Stomach (tissue), 9 donors: ENCODE measurements around the gene LILRA6. TPM values are rescaled to one million over a fixed set of nuclear protein-coding genes. Genes with fewer than 3 reads are reported as not detected.

Experiments used
- DNase-seq, 2 donors: peaks; one replicate each; pipeline versions ENCODE4 v3.0.0 to v3.0.0-alpha.2; 2013 to 2019
- H3K27ac ChIP-seq, 5 donors: fragments of 200-600 bp in 4 of 5; sonication (generic) in 4 of 5; one replicate each; pipeline ENCODE4 v1.5.1; 2013 to 2019; ENCODE audit warnings: mild to moderate bottlenecking in 1 of 5, moderate library complexity in 1 of 5
- H3K27me3 ChIP-seq, 3 donors: fragments of 200-600 bp; sonication (generic); one replicate each; pipeline ENCODE4 v1.5.1; 2017 to 2019; ENCODE audit warnings: mixed run types in 1 of 3
- H3K36me3 ChIP-seq, 4 donors: fragments of 200-600 bp; sonication (generic); 1 replicate in 3 of 4; 2 replicates in 1 of 4; pipeline ENCODE4 v1.5.1; 2016 to 2019
- H3K4me1 ChIP-seq, 4 donors: fragments of 200-600 bp; sonication (generic); one replicate each; pipeline ENCODE4 v1.5.1; 2016 to 2019
- H3K4me3 ChIP-seq, 4 donors: fragments of 200-600 bp; sonication (generic) in 3 of 4; one replicate each; pipeline ENCODE4 v1.5.1; 2016 to 2019; ENCODE audit warnings: mild to moderate bottlenecking in 1 of 4
- H3K9me3 ChIP-seq, 4 donors: fragments of 200-600 bp; sonication (generic); one replicate each; pipeline ENCODE4 v1.5.1; 2016 to 2019
- POLR2A ChIP-seq, 4 donors: fragments of 450-650 bp; IDR thresholded peaks; one replicate each; pipeline ENCODE4 v1.6.1; 2016; ENCODE audit warnings: antibody characterized with exemption in 4 of 4, control low read depth in 2 of 4, mild to moderate bottlenecking in 1 of 4, moderate library complexity in 1 of 4
- POLR2AphosphoS5 ChIP-seq, 3 donors: sonication (generic); formaldehyde crosslinking; IDR thresholded peaks; one replicate each; pipeline ENCODE4 v1.6.1; 2016; ENCODE audit warnings: antibody characterized with exemption in 3 of 3
- WGBS, 5 donors: extraction: QIAGEN DNeasy Blood & Tissue Kit in 3 of 5; methylation state at CpG; one replicate each; pipeline versions ENCODE4 v1.1.5 to v1.1.7; 2013 to 2018; 5-methylcytosine and 5-hydroxymethylcytosine counted together
- intact Hi-C: fragments of 100-400 bp; cut with DNase I; formaldehyde crosslinking; loops from one replicate; pipeline ENCODE4 v1.15.1; 2023; ENCODE audit warnings: low total_unique reads
- polyA plus RNA-seq, 3 donors: library from polyadenylated mRNA; stranded (reverse); fragments of 200-250 nt; gene quantifications; one replicate each; pipeline ENCODE4 v1.2.3, GENCODE V29; 2013
- small RNA-seq, 4 donors: library from RNA; depleted of rRNA; stranded (forward); fragments of <200 nt; gene quantifications; one replicate each; pipeline ENCODE3, GENCODE V24; 2016
- total RNA-seq, 5 donors: library from RNA; depleted of rRNA; stranded (reverse); fragments of >200 nt; gene quantifications; one replicate each; pipeline versions ENCODE4 v1.1.0 to v1.2.3, GENCODE V29; 2014 to 2016
- TF ChIP-seq, protein P1 (sequence below), 7 experiments: fragments of 450-650 bp in 4 of 7; fragments of 200-600 bp in 3 of 7; sonication (generic) in 3 of 7; IDR thresholded peaks; one replicate each; pipeline ENCODE4 v1.5.1; 2016 to 2019; ENCODE audit warnings: antibody characterized with exemption in 7 of 7, control low read depth in 2 of 7, mild to moderate bottlenecking in 1 of 7
- donor health status: healthy with polysubstance abuse.
- donor health status: Bipolar disorder and iron deficiency.
- donor health status: healthy.

The LILRA6 gene
- total and polyA plus RNA-seq, 8 donors: 0.20 to 3.8 (median 0.81) TPM; not detected in 1

DNA sequence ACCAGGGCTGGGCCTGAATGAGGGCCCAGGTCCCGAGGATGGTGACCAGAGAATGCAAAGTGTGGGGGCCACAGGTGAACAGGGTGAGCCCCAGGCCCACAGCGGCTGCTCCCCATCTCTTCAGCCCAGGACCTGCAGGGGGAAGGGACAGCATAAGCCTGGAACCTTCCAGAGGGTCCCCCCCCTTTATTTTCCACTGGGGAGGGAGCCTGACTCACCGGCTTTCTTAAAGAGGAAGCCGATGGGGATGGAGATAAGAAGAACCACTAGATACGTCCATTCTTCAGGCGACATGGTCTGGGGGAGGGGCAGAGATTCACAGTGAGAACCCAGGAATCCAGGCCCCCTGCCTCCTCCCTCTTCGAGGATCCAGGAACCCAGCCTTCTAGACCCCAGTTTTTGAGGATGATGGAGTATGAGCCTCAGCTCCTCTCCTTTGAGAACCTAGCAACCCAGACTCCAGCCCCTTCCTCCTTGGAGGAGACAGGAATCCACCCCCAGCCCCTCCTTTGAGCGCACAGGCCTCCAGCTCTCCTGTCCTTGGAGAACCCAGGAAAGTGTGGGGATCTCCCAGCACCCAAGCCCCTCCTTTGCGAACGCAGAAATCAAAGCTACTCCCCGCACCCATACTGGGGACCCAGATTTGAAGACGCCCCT, 54.2 kb downstream of the LILRA6 start:
- H3K4me3 ChIP-seq: peak overlapping the region; percentile 75 to 93 (median 84)
- DNase-seq: peak in 1 of 2 donors; percentile 47
- peaks cover 28 to 45% (median 40%) of the 10 kb centered on the region in 4 donors for H3K4me1 ChIP-seq
- H3K36me3 ChIP-seq: peaks cover 14 to 29% (median 22%) of the 10 kb centered on the region in 4 donors
- intact Hi-C loops: no loop called here
- H3K27ac ChIP-seq: peak overlapping the region; percentile 97 to 99 (median 99)
- H3K9me3 ChIP-seq: no peaks in the 10 kb centered on the region
- H3K27me3 ChIP-seq: no peaks in the 10 kb centered on the region
- 13 to 25% (median 19%) methylated on average over 12 of the region's 12 CpGs for whole genome bisulfite sequencing, 5 donors
- TF ChIP-seq, protein P1, sequence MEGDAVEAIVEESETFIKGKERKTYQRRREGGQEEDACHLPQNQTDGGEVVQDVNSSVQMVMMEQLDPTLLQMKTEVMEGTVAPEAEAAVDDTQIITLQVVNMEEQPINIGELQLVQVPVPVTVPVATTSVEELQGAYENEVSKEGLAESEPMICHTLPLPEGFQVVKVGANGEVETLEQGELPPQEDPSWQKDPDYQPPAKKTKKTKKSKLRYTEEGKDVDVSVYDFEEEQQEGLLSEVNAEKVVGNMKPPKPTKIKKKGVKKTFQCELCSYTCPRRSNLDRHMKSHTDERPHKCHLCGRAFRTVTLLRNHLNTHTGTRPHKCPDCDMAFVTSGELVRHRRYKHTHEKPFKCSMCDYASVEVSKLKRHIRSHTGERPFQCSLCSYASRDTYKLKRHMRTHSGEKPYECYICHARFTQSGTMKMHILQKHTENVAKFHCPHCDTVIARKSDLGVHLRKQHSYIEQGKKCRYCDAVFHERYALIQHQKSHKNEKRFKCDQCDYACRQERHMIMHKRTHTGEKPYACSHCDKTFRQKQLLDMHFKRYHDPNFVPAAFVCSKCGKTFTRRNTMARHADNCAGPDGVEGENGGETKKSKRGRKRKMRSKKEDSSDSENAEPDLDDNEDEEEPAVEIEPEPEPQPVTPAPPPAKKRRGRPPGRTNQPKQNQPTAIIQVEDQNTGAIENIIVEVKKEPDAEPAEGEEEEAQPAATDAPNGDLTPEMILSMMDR (IDR thresholded peaks at IDR 0.05): no peak
- no peak for TF ChIP-seq POLR2AphosphoS5 (IDR thresholded peaks at IDR 0.05)

DNA sequence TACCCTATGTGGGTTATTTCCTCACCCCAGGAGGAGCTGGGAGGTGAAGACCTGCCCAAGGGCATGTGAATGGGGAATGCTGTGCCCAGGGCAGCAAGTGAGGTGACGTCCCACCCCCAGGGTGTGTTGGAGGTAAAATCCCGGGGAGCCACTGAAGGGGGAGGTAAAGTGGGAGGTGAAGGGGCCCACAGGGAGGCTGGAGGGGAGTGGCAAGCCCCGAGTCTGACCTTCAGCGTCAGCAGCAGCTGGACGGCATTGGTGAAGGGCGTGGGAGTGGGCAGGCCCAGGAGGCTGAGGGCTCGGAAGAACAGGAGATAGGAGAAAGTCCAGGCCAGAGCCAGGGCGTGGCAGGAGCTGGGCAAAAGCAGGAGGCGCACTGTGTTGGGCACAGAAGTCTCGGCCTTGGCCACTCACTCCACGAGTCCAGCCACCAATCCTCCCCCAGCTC, 55.6 kb downstream of the LILRA6 start:
- DNase-seq: peak; percentile 59 to 91

More for the DNA sequence above, 55.6 kb downstream of the LILRA6 start:
- peaks cover 14 to 27% (median 21%) of the 10 kb centered on the region in 4 donors for H3K36me3 ChIP-seq
- H3K4me3 ChIP-seq: no peak overlapping the region
- TF ChIP-seq POLR2AphosphoS5 (IDR thresholded peaks at IDR 0.05): peak in 1 of 3 donors; percentile 18
- no peak for TF ChIP-seq POLR2A (IDR thresholded peaks at IDR 0.05)
- 40 to 73% (median 59%) methylated on average over 10 to 11 of the region's 11 CpGs for WGBS, 5 donors
- peaks cover 22 to 34% (median 30%) of the 10 kb centered on the region in 4 donors for H3K4me1 ChIP-seq
- intact Hi-C loops: no loop called here
- peak overlapping the region; percentile 26 to 99 (median 97) for H3K27ac ChIP-seq
- no peaks in the 10 kb centered on the region for H3K9me3 ChIP-seq
- no peaks in the 10 kb centered on the region for H3K27me3 ChIP-seq

Small RNA genes within 50 kb of the gene (small RNA-seq; reads per million reads assigned to genes)
- gene MIR4752: 0 reads per million in 4 donors
- gene RNU6-1307P: 0 reads per million in 4 donors

Other genes starting within 250 kb of the LILRA6 start
- not detected for gene VSTM1, start 178.9 kb downstream of the LILRA6 start, total RNA-seq
- not detected for gene VSTM1, start 178.9 kb downstream of the LILRA6 start, polyA plus RNA-seq
- gene TARM1, start 161.4 kb downstream of the LILRA6 start, total RNA-seq: not detected
- gene TARM1, start 161.4 kb downstream of the LILRA6 start, polyA plus RNA-seq: not detected
- gene OSCAR, start 142.0 kb downstream of the LILRA6 start, total RNA-seq: 1 to 10 TPM in 1 of 5 donors, under 1 TPM in 1, not detected in 3; 0.45 to 2.6 TPM
- under 1 TPM in 2 of 3 donors, not detected in 1; 0.81 to 0.95 TPM for gene OSCAR, start 142.0 kb downstream of the LILRA6 start, polyA plus RNA-seq
- 100 to 1,000 TPM in 1 of 5 donors, 10 to 100 TPM in 1, 1 to 10 TPM in 2, not detected in 1; 7.0 to 401 (median 16.2) TPM for gene NDUFA3, start 139.9 kb downstream of the LILRA6 start, total RNA-seq
- gene NDUFA3, start 139.9 kb downstream of the LILRA6 start, polyA plus RNA-seq: 100 to 1,000 TPM; 253 to 356 (median 281) TPM
- 10 to 100 TPM in 1 of 5 donors, 1 to 10 TPM in 2, under 1 TPM in 1, not detected in 1; 0.45 to 10.9 (median 4.8) TPM for gene TFPT, start 127.1 kb downstream of the LILRA6 start, total RNA-seq
- gene TFPT, start 127.1 kb downstream of the LILRA6 start, polyA plus RNA-seq: 10 to 100 TPM; 22.9 to 31.8 (median 23.1) TPM
- gene PRPF31, start 127.0 kb downstream of the LILRA6 start, total RNA-seq: 10 to 100 TPM; 22.8 to 98.2 (median 27.8) TPM
- gene PRPF31, start 127.0 kb downstream of the LILRA6 start, polyA plus RNA-seq: 10 to 100 TPM; 46.3 to 53.1 (median 46.3) TPM
- 100 to 1,000 TPM in 1 of 5 donors, 10 to 100 TPM in 4; 11.2 to 100 (median 36.2) TPM for gene CNOT3, start 105.0 kb downstream of the LILRA6 start, total RNA-seq
- 10 to 100 TPM; 18.2 to 40.5 (median 22.3) TPM for gene CNOT3, start 105.0 kb downstream of the LILRA6 start, polyA plus RNA-seq
- 10 to 100 TPM in 2 of 5 donors, 1 to 10 TPM in 1, not detected in 2; 4.2 to 35.6 (median 21.0) TPM for gene LENG1, start 83.1 kb downstream of the LILRA6 start, total RNA-seq
- 10 to 100 TPM in 1 of 3 donors, 1 to 10 TPM in 2; 8.2 to 12.0 (median 8.6) TPM for gene LENG1, start 83.1 kb downstream of the LILRA6 start, polyA plus RNA-seq
- 10 to 100 TPM; 28.0 to 99.5 (median 47.1) TPM for gene TMC4, start 69.6 kb downstream of the LILRA6 start, total RNA-seq
- gene TMC4, start 69.6 kb downstream of the LILRA6 start, polyA plus RNA-seq: 10 to 100 TPM; 33.4 to 49.8 (median 39.3) TPM
- 1,000 to 10,000 TPM in 1 of 5 donors, 100 to 1,000 TPM in 1, 10 to 100 TPM in 3; 22.0 to 1,215 (median 95.1) TPM for gene MBOAT7, start 53.2 kb downstream of the LILRA6 start, total RNA-seq
- 10 to 100 TPM; 14.1 to 20.6 (median 19.1) TPM for gene MBOAT7, start 53.2 kb downstream of the LILRA6 start, polyA plus RNA-seq
- gene TSEN34, start 51.5 kb downstream of the LILRA6 start, total RNA-seq: 100 to 1,000 TPM in 1 of 5 donors, 10 to 100 TPM in 4; 25.5 to 147 (median 34.5) TPM
- 10 to 100 TPM; 35.3 to 54.1 (median 45.1) TPM for gene TSEN34, start 51.5 kb downstream of the LILRA6 start, polyA plus RNA-seq
- 1,000 to 10,000 TPM in 4 of 5 donors, 100 to 1,000 TPM in 1; 634 to 2,012 (median 1,471) TPM for gene RPS9, start 41.9 kb downstream of the LILRA6 start, total RNA-seq
- gene RPS9, start 41.9 kb downstream of the LILRA6 start, polyA plus RNA-seq: 1,000 to 10,000 TPM; 4,159 to 5,346 (median 4,356) TPM
- 10 to 100 TPM in 1 of 5 donors, 1 to 10 TPM in 2, under 1 TPM in 1, not detected in 1; 0.89 to 74.7 (median 2.4) TPM for gene LILRB3, start 19.8 kb downstream of the LILRA6 start, total RNA-seq
- gene LILRB3, start 19.8 kb downstream of the LILRA6 start, polyA plus RNA-seq: 1 to 10 TPM; 1.7 to 3.0 (median 2.5) TPM
- gene LILRB5, start 14.5 kb upstream of the LILRA6 start, total RNA-seq: 10 to 100 TPM in 1 of 5 donors, 1 to 10 TPM in 3, not detected in 1; 2.8 to 40.8 (median 5.0) TPM
- gene LILRB5, start 14.5 kb upstream of the LILRA6 start, polyA plus RNA-seq: 1 to 10 TPM in 2 of 3 donors, under 1 TPM in 1; 0.28 to 3.4 (median 3.0) TPM
- gene LILRB2, start 38.3 kb upstream of the LILRA6 start, total RNA-seq: 1 to 10 TPM in 3 of 5 donors, under 1 TPM in 1, not detected in 1; 0.87 to 2.2 (median 1.2) TPM
- 1 to 10 TPM; 1.1 to 2.0 (median 1.2) TPM for gene LILRB2, start 38.3 kb upstream of the LILRA6 start, polyA plus RNA-seq
- 1 to 10 TPM in 3 of 5 donors, not detected in 2; 2.6 to 8.5 (median 2.9) TPM for gene LILRA5, start 70.4 kb upstream of the LILRA6 start, total RNA-seq
- 1 to 10 TPM; 1.1 to 2.9 (median 1.2) TPM for gene LILRA5, start 70.4 kb upstream of the LILRA6 start, polyA plus RNA-seq
- not detected for gene LILRA4, start 96.4 kb upstream of the LILRA6 start, total RNA-seq
- gene LILRA4, start 96.4 kb upstream of the LILRA6 start, polyA plus RNA-seq: not detected
- gene LAIR1, start 122.1 kb upstream of the LILRA6 start, total RNA-seq: 1 to 10 TPM in 4 of 5 donors, under 1 TPM in 1; 0.87 to 9.1 (median 1.3) TPM
- gene LAIR1, start 122.1 kb upstream of the LILRA6 start, polyA plus RNA-seq: 1 to 10 TPM; 4.1 to 6.1 (median 5.4) TPM
- gene TTYH1, start 172.7 kb upstream of the LILRA6 start, total RNA-seq: 10 to 100 TPM in 1 of 5 donors, 1 to 10 TPM in 2, not detected in 2; 2.3 to 12.9 (median 7.0) TPM
- gene TTYH1, start 172.7 kb upstream of the LILRA6 start, polyA plus RNA-seq: 1 to 10 TPM in 1 of 3 donors, under 1 TPM in 1, not detected in 1; 0.12 to 1.4 TPM
- 100 to 1,000 TPM in 4 of 5 donors, 10 to 100 TPM in 1; 61.3 to 464 (median 222) TPM for gene LENG8, start 206.4 kb upstream of the LILRA6 start, total RNA-seq
- gene LENG8, start 206.4 kb upstream of the LILRA6 start, polyA plus RNA-seq: 10 to 100 TPM; 37.4 to 99.0 (median 89.0) TPM
- gene LENG9, start 221.0 kb upstream of the LILRA6 start, total RNA-seq: 10 to 100 TPM in 2 of 5 donors, 1 to 10 TPM in 3; 1.3 to 14.5 (median 3.5) TPM
- gene LENG9, start 221.0 kb upstream of the LILRA6 start, polyA plus RNA-seq: 1 to 10 TPM; 6.9 to 7.8 (median 7.3) TPM
- 100 to 1,000 TPM in 1 of 5 donors, 10 to 100 TPM in 2, under 1 TPM in 1, not detected in 1; 0.89 to 699 (median 32.8) TPM for gene CDC42EP5, start 230.5 kb upstream of the LILRA6 start, total RNA-seq
- gene CDC42EP5, start 230.5 kb upstream of the LILRA6 start, polyA plus RNA-seq: 10 to 100 TPM; 24.8 to 48.6 (median 28.3) TPM